ENCODE measurements around the gene FAM184A. TPM values are rescaled to one million over a fixed set of nuclear protein-coding genes. Genes with fewer than 3 reads are reported as not detected.

Gene FAM184A
- total and polyA plus RNA-seq, 2 of the 8 experiments (the other 6 are each of a cell fraction or from before 2014, with no cell fraction given) = 6.3 to 11.3 TPM

DNA sequence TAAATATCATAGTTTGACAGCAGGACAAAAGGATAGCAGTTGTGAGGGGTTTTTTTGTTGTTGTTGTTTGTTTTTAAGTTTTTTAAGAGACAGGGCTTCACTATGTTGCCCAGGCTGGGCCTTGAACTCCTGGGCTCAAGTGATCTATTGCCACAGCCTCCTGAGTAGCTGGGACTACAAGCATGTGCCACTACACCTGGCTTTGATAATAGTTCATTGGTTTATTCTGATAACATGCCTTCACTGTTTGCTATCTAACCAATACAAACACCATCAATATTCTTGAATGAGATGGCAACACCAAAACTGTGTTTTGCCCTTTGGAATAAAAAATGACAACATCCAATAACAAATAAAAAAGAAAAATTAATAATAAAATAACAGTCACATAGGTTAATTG, 41.2 kb downstream of the FAM184A start:
- Histone ChIP-seq H4K91ac (replicated peaks; ENCODE audit: insufficient read length, low read length) (no peak overlapping the region), H3K4me2 (ENCODE audit: insufficient read depth in 1 of 2, low read depth in 2 of 2, low read length in 2 of 2) (no peak overlapping the region), H3K4me1 (replicated peaks in 1 of 4; ENCODE audit: control insufficient read depth in 3 of 4, insufficient read depth in 4 of 4, low read length in 3 of 4) (peaks cover 0 to 3% (median 0%) of the 10 kb centered on the region in 4 experiments; a peak in 1 of 7 replicates), H2AFZ (ENCODE audit: low read length) (no peak overlapping the region), H3K4ac (replicated peaks; ENCODE audit: insufficient read length, low read depth, low read length) (no peak overlapping the region), H3K27ac (ENCODE audit: low read depth, low read length) (no peak overlapping the region), H3K27me3 (replicated peaks in 1 of 4; ENCODE audit: control insufficient read depth in 3 of 4, extremely low read depth in 1 of 4, insufficient read depth in 3 of 4, low read length in 3 of 4) (no peaks in the 10 kb centered on the region), H4K20me1 (replicated peaks in 1 of 2; ENCODE audit: control insufficient read depth in 1 of 2, insufficient read depth in 2 of 2, low read length in 2 of 2) (no peaks in the 10 kb centered on the region), H2BK12ac (ENCODE audit: low read depth, low read length) (no peak overlapping the region), H3K18ac (ENCODE audit: extremely low read depth, low read length) (no peak overlapping the region), H3K56ac (replicated peaks; ENCODE audit: insufficient read length, low read depth, low read length) (no peak overlapping the region), H3K14ac (ENCODE audit: insufficient read length) (no peak overlapping the region), H2BK120ac (replicated peaks; ENCODE audit: low read depth, low read length) (no peak overlapping the region), H3K36me3 (ENCODE audit: control insufficient read depth in 2 of 4, insufficient read depth in 4 of 4, low read length in 3 of 4) (no peaks in the 10 kb centered on the region), H2BK15ac (ENCODE audit: low read length) (no peak overlapping the region), H2AK5ac (ENCODE audit: low read depth, low read length) (no peak overlapping the region), H2BK5ac (ENCODE audit: low read depth, low read length) (no peak overlapping the region), H3K23me2 (ENCODE audit: low read depth, low read length) (0 out of 2 replicates have a peak, but pooled peaks cover 2% of the 10 kb centered on the region), H3K4me3 (ENCODE audit: extremely low read depth in 1 of 4, insufficient read depth in 2 of 4, low read depth in 3 of 4, low read length in 4 of 4) (no peak overlapping the region), H3K9ac (replicated peaks in 1 of 4; ENCODE audit: extremely low read depth in 1 of 4, low read depth in 3 of 4, low read length in 3 of 4) (no peak overlapping the region), H4K5ac (ENCODE audit: insufficient read length, low read depth, low read length) (no peak overlapping the region), H3K79me2 (ENCODE audit: control insufficient read depth in 1 of 2, insufficient read depth in 2 of 2, low read length in 2 of 2) (no peaks in the 10 kb centered on the region), H3K9me3 (ENCODE audit: insufficient read depth in 2 of 2, low read depth in 1 of 2, low read length in 1 of 2) (no peaks in the 10 kb centered on the region), H3K23ac (ENCODE audit: insufficient read length) (no peak overlapping the region), H3K79me1 (ENCODE audit: low read depth, low read length) (no peaks in the 10 kb centered on the region), H4K8ac (ENCODE audit: extremely low read depth, insufficient read depth, low read length) (no peak overlapping the region), H2BK20ac (ENCODE audit: low read length) (no peak overlapping the region)
- no peak for FAIRE-seq
- CTCF ChIA-PET (ENCODE audit: partially characterized antibody) = interaction anchor here (1.5 kb wide), 1 partner anchor 23 kb away, joined by 4 read pairs; no protein-coding TSS in a partner anchor
- no peak for DNase-seq (ENCODE audit: low read depth in 1 of 2, low spot score in 2 of 2)
- POLR2A ChIA-PET (ENCODE audit: partially characterized antibody) = no interaction called here
- no peak for TF ChIP-seq ASH2L (IDR thresholded peaks at IDR 0.05; ENCODE audit: low read length)
- TF ChIP-seq CREB1 (IDR thresholded peaks at IDR 0.05) = no peak
